ENCODE data around the gene ADAD2. TPM values are rescaled to one million over a fixed set of nuclear protein-coding genes. Genes with fewer than 3 reads are reported as not detected.

The ADAD2 gene
- total and polyA plus RNA-seq, 2 of the 4 experiments (the other 2 are of a cell fraction): not detected

DNA sequence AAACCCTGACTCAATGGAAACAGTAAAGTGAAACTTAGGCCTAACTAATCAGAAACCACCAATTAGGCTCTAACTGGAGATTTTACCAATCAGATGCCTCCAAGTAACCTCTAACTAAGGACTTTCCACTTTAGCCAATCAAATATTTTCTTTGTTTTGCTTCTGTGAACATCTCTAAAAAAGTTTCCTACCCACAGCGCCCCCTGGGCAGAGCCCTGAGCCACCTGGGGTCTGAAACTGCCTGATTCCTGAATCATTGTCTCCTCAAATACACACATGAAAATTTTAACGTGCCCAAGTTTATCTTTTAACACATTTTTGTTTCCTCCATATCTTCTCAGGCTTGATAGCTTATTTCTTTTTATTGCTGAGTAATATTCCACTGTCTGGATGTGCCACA is 19.0 kb downstream of the ADAD2 start:
- Histone ChIP-seq H2BK20ac (ENCODE audit: low read depth, low read length) (no peak overlapping the region), H2BK5ac (ENCODE audit: low read depth, low read length, poor library complexity, severe bottlenecking) (no peak overlapping the region), H2BK15ac (ENCODE audit: low read depth, low read length) (no peak overlapping the region), H3K9me3 (ENCODE audit: control insufficient read depth, insufficient read depth, low read length) (peaks cover 2% of the 10 kb centered on the region; the same call in 1 of the 2 replicates), H2AK5ac (ENCODE audit: low read depth, low read length) (no peak overlapping the region), H2AK9ac (replicated peaks; ENCODE audit: low read depth, low read length, poor library complexity) (no peak overlapping the region), H3K4me3 (ENCODE audit: insufficient read depth, low read depth, low read length) (no peak overlapping the region), H3K4me2 (ENCODE audit: low read depth, low read length) (no peak overlapping the region), H3K4ac (ENCODE audit: low read depth, low read length) (no peak overlapping the region), H3K4me1 (ENCODE audit: control insufficient read depth, insufficient read depth, low read length) (no peaks in the 10 kb centered on the region), H4K5ac (ENCODE audit: low read depth, low read length) (no peak overlapping the region), H3K9me1 (ENCODE audit: insufficient read depth, low read length) (no peaks in the 10 kb centered on the region), H2BK120ac (ENCODE audit: low read depth, low read length) (no peak overlapping the region), H4K8ac (ENCODE audit: low read depth in 2 of 2, low read length in 2 of 2) (no peak overlapping the region), H3K56ac (ENCODE audit: extremely low read depth, insufficient read depth, low read length) (no peak overlapping the region), H3K27me3 (ENCODE audit: control insufficient read depth, insufficient read depth, low read length) (peaks cover 38% of the 10 kb centered on the region), H3K14ac (replicated peaks; ENCODE audit: low read depth, low read length) (no peak overlapping the region), H3K36me3 (ENCODE audit: control insufficient read depth, insufficient read depth, low read length) (no peaks in the 10 kb centered on the region), H3K27ac (ENCODE audit: insufficient read depth, low read length) (no peak overlapping the region), H2AFZ (replicated peaks; ENCODE audit: low read length, poor library complexity) (no peak overlapping the region), H4K20me1 (ENCODE audit: insufficient read depth, low read length) (no peaks in the 10 kb centered on the region), H3K23ac (ENCODE audit: low read depth, low read length) (no peak overlapping the region), H3K18ac (ENCODE audit: low read depth, low read length) (no peak overlapping the region), H3K9ac (ENCODE audit: low read depth, low read length) (no peak overlapping the region), H3K79me1 (ENCODE audit: low read depth in 1 of 2, low read length in 2 of 2) (no peaks in the 10 kb centered on the region), H4K91ac (ENCODE audit: insufficient read depth, low read depth, low read length) (no peak overlapping the region)
- dilution Hi-C loops (cut with HindIII; ENCODE audit: low sequenced_read_pairs, unreplicated experiment) (no loop called here), intact Hi-C loops (cut with micrococcal nuclease) (no loop called here), in situ Hi-C loops (cut with MboI; ENCODE audit: low sequenced_read_pairs) (no loop called here)
- TF ChIP-seq NFE2L2 (IDR thresholded peaks at IDR 0.05; ENCODE audit: low read depth, low read length) (no peak), RAD21 (IDR thresholded peaks at IDR 0.05; ENCODE audit: low read length) (no peak), POLR2A (IDR thresholded peaks at IDR 0.05; ENCODE audit: low read depth, low read length) (no peak), SMC3 (IDR thresholded peaks at IDR 0.05; ENCODE audit: low read depth, low read length) (no peak), CHD1 (IDR thresholded peaks at IDR 0.05; ENCODE audit: low read depth, low read length) (no peak), CEBPB (IDR thresholded peaks at IDR 0.05; ENCODE audit: low read depth, low read length) (no peak), RFX5 (IDR thresholded peaks at IDR 0.05; ENCODE audit: low read depth, low read length) (no peak), MAZ (IDR thresholded peaks at IDR 0.05; ENCODE audit: borderline replicate concordance, low read depth, low read length) (no peak), MAFK (IDR thresholded peaks at IDR 0.05; ENCODE audit: low read depth, low read length) (no peak), BHLHE40 (IDR thresholded peaks at IDR 0.05; ENCODE audit: low read depth, low read length) (no peak), FOS (IDR thresholded peaks at IDR 0.05; ENCODE audit: low read depth, low read length) (no peak), MXI1 (IDR thresholded peaks at IDR 0.05; ENCODE audit: borderline replicate concordance, low read depth, low read length) (no peak), RCOR1 (IDR thresholded peaks at IDR 0.05; ENCODE audit: insufficient replicate concordance, low read length) (no peak)
- TF ChIP-seq, protein P1, sequence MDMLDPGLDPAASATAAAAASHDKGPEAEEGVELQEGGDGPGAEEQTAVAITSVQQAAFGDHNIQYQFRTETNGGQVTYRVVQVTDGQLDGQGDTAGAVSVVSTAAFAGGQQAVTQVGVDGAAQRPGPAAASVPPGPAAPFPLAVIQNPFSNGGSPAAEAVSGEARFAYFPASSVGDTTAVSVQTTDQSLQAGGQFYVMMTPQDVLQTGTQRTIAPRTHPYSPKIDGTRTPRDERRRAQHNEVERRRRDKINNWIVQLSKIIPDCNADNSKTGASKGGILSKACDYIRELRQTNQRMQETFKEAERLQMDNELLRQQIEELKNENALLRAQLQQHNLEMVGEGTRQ (IDR thresholded peaks at IDR 0.05; ENCODE audit: low read depth, low read length): no peak
- TF ChIP-seq, protein P2, sequence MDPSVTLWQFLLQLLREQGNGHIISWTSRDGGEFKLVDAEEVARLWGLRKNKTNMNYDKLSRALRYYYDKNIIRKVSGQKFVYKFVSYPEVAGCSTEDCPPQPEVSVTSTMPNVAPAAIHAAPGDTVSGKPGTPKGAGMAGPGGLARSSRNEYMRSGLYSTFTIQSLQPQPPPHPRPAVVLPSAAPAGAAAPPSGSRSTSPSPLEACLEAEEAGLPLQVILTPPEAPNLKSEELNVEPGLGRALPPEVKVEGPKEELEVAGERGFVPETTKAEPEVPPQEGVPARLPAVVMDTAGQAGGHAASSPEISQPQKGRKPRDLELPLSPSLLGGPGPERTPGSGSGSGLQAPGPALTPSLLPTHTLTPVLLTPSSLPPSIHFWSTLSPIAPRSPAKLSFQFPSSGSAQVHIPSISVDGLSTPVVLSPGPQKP (IDR thresholded peaks at IDR 0.05; ENCODE audit: borderline replicate concordance, low read depth, low read length): no peak
- TF ChIP-seq, protein P3, sequence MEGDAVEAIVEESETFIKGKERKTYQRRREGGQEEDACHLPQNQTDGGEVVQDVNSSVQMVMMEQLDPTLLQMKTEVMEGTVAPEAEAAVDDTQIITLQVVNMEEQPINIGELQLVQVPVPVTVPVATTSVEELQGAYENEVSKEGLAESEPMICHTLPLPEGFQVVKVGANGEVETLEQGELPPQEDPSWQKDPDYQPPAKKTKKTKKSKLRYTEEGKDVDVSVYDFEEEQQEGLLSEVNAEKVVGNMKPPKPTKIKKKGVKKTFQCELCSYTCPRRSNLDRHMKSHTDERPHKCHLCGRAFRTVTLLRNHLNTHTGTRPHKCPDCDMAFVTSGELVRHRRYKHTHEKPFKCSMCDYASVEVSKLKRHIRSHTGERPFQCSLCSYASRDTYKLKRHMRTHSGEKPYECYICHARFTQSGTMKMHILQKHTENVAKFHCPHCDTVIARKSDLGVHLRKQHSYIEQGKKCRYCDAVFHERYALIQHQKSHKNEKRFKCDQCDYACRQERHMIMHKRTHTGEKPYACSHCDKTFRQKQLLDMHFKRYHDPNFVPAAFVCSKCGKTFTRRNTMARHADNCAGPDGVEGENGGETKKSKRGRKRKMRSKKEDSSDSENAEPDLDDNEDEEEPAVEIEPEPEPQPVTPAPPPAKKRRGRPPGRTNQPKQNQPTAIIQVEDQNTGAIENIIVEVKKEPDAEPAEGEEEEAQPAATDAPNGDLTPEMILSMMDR (conservative IDR thresholded peaks at IDR 0.05; ENCODE audit: low read depth, low read length): no peak
- no TSS peak for BruUV-seq (replicated peaks)
- ATAC-seq (ENCODE audit: low read depth) (peak; percentile 53; the same call in 1 of the 2 replicates), DNase-seq (peak; percentile 15)
- WGBS, 2 experiments (ENCODE audit: extremely low coverage in 2 of 2, insufficient read length in 1 of 2): no CpG with 5 or more reads among the region's 2 CpGs
- CTCF ChIA-PET: no interaction called here
- POLR2A ChIA-PET (ENCODE audit: unreplicated experiment): no interaction called here

Measured in IMR-90 (cell line).